Osteoblast (primary cell): ENCODE results near the gene STUB1. TPM values are rescaled to one million over a fixed set of nuclear protein-coding genes. Genes with fewer than 3 reads are reported as not detected.
A peak's percentile ranks its signal among the peaks of the same experiment; 100 is the strongest.

ENCODE experiments used
- DNase-seq: peaks from one replicate; pipeline ENCODE4 v3.0.0; 2011; ENCODE audit warnings: low spot score, mixed read lengths; ENCODE audit not compliant: insufficient read length; ENCODE audit errors: missing footprints
- H2AFZ ChIP-seq: 2 replicates; pipeline ENCODE4 v1.6.0; 2011; ENCODE audit warnings: mild to moderate bottlenecking, low read length
- H3K27ac ChIP-seq: 2 replicates; pipeline ENCODE4 v1.5.1; 2011; ENCODE audit warnings: mild to moderate bottlenecking, low read depth, low read length, moderate library complexity
- H3K27me3 ChIP-seq: 2 replicates; pipeline ENCODE4 v1.6.0; 2012; ENCODE audit warnings: mild to moderate bottlenecking, control low read depth, inconsistent platforms, low read length, moderate library complexity; ENCODE audit not compliant: insufficient read depth
- H3K36me3 ChIP-seq: 2 replicates; pipeline ENCODE4 v1.5.1; 2011; ENCODE audit warnings: mild to moderate bottlenecking, low read length, control low read depth, moderate library complexity; ENCODE audit not compliant: insufficient read depth
- H3K4me1 ChIP-seq: 2 replicates; pipeline ENCODE4 v1.5.1; 2011; ENCODE audit warnings: mild to moderate bottlenecking, low read length, control low read depth, moderate library complexity; ENCODE audit not compliant: insufficient read depth
- H3K4me2 ChIP-seq: 2 replicates; pipeline ENCODE4 v1.6.0; 2011; ENCODE audit warnings: mild to moderate bottlenecking, low read length; ENCODE audit not compliant: insufficient read depth
- H3K4me3 ChIP-seq: fragments of 200-600 bp; sonication (generic); 3 replicates; pipeline ENCODE4 v1.5.1; 2012; ENCODE audit warnings: mild to moderate bottlenecking, low read length, inconsistent platforms; ENCODE audit not compliant: insufficient read depth
- H3K79me2 ChIP-seq: 2 replicates; pipeline ENCODE4 v1.6.0; 2012; ENCODE audit warnings: mild to moderate bottlenecking, low read length, control low read depth, inconsistent platforms; ENCODE audit not compliant: insufficient read depth
- H3K9me3 ChIP-seq: 2 replicates; pipeline ENCODE4 v1.5.1; 2011; ENCODE audit warnings: low read depth, low read length, control low read depth
- H4K20me1 ChIP-seq: 2 replicates; pipeline ENCODE4 v1.6.0; 2012; ENCODE audit warnings: mild to moderate bottlenecking, low read length, control low read depth; ENCODE audit not compliant: insufficient read depth
- CTCF ChIP-seq: IDR thresholded peaks from 2 replicates; pipeline ENCODE4 v1.5.1; 2011; ENCODE audit warnings: mild to moderate bottlenecking, low read depth, low read length, moderate library complexity; ENCODE audit errors: extremely low read depth
- total RNA-seq: library from RNA; depleted of rRNA; stranded (reverse); fragments of >200 nt; gene quantifications from 2 replicates; pipeline ENCODE4 v1.2.3, GENCODE V29; 2012

STUB1 gene
- total RNA-seq: 88.1 and 102 TPM in 2 replicates

- TF ChIP-seq CTCF: no peak
- peak within 1 kb of the TSS; percentile 83 for H2AFZ ChIP-seq
- H3K4me1 ChIP-seq: peaks cover 26% of the 10 kb centered on the region
Measured at GRCh38 chr16:679814-680624, at the start of gene STUB1. TSS of gene STUB1 (plus strand) at chr16:680410. CDS start at chr16:680526, 116 bp downstream.

GRCh38 chr16:630815-631405 is 49.3 kb upstream of the STUB1 start, which contains the start of gene WFIKKN1:
TSS of gene WFIKKN1 (plus strand) at chr16:630985. CDS start at chr16:631254, 269 bp downstream.
- Histone ChIP-seq H2AFZ (no peak within 1 kb of the TSS), H3K4me2 (no peak within 1 kb of the TSS), H3K79me2 (peaks cover 11% of the 10 kb centered on the region), H3K9me3 (no peaks in the 10 kb centered on the region), H3K4me1 (peaks cover 19% of the 10 kb centered on the region), H3K27ac (no peak within 1 kb of the TSS), H3K27me3 (no peaks in the 10 kb centered on the region), H4K20me1 (peaks cover 4% of the 10 kb centered on the region), H3K36me3 (no peaks in the 10 kb centered on the region), H3K4me3 (no peak within 1 kb of the TSS)
- DNase-seq: peak; percentile 93
- no peak for TF ChIP-seq CTCF

More at GRCh38 chr16:679814-680624, at the start of gene STUB1:
- H3K9me3 ChIP-seq: no peaks in the 10 kb centered on the region
- H3K79me2 ChIP-seq: peaks cover 34% of the 10 kb centered on the region
- peak within 1 kb of the TSS; percentile 66 for H3K27ac ChIP-seq
- peaks cover 20% of the 10 kb centered on the region for H3K36me3 ChIP-seq
- H3K4me3 ChIP-seq: peak within 1 kb of the TSS; percentile 84
- peak; percentile 99 for DNase-seq
- H4K20me1 ChIP-seq: peaks cover 36% of the 10 kb centered on the region
- no peaks in the 10 kb centered on the region for H3K27me3 ChIP-seq
- peak within 1 kb of the TSS; percentile 93 for H3K4me2 ChIP-seq

- DNase-seq: no peak
- H2AFZ ChIP-seq: no peak overlapping the region
- H3K9me3 ChIP-seq: no peaks in the 10 kb centered on the region
- peaks cover 4% of the 10 kb centered on the region for H4K20me1 ChIP-seq
- no peak overlapping the region for H3K4me3 ChIP-seq
- peaks cover 14% of the 10 kb centered on the region for H3K79me2 ChIP-seq
- H3K4me1 ChIP-seq: peaks cover 13% of the 10 kb centered on the region
- no peak overlapping the region for H3K4me2 ChIP-seq
- no peaks in the 10 kb centered on the region for H3K27me3 ChIP-seq
- no peaks in the 10 kb centered on the region for H3K36me3 ChIP-seq
- TF ChIP-seq CTCF: no peak
- H3K27ac ChIP-seq: no peak overlapping the region
Measured at GRCh38 chr16:631808-632358, 48.3 kb upstream of the STUB1 start.
